SKM-1 (cell line): ENCODE data around the gene SEC14L2.
"Not testable (repeated sequence)": the region's sequence is repeated elsewhere in the genome, so short reads cannot be mapped to it uniquely, and the experiment has no call there.

Experiments used
- DNase-seq: peaks from one replicate; lab custom pipeline; 2025; ENCODE audit not compliant: unreplicated experiment; lab: John Stamatoyannopoulos, UW

The SEC14L2 gene

DNA sequence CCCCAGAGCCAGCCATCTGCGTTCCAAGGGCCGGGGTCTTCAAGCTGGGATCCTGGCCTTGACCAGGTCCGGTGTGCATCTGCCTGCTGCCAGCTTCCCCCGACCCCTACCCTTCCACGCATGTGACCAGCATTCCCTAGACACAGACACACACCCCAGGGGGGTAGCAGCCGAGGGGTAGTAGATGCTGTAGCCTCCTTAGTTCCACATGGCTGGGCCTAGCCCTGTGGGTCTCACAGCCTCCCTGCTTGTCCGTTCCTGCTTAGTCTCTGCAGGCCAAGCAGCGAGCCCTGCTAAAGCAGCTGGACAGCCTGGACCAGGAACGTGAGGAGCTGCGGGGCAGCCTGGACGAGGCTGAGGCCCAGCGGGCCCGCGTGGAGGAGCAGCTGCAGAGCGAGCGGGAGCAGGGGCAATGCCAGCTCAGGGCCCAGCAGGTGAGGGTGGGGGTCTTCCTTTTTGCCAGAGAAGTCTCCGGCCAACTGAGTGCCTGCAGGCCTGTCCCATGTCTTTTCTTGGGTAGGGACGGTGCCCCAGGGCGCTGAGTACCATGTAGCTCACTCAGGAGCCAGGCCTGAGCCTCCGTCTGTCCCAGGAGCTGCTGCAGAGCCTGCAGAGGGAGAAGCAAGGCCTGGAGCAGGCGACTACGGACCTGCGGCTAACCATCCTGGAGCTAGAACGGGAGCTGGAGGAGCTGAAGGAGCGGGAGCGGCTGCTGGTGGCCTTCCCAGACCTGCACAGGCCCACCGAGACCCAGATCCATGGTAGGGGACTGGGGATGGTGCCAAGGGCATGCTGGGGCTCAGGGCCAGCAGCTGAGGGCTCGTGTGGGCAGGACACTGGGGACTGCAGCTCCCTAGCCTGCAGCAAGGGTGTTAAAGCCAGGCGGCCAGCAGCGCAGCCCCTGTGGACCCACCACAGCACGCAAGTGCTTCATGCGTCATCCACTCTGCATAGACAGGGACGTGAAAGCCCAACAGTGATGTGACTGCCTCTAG is 23.2 kb upstream of the SEC14L2 start:
- no peak for DNase-seq

DNA sequence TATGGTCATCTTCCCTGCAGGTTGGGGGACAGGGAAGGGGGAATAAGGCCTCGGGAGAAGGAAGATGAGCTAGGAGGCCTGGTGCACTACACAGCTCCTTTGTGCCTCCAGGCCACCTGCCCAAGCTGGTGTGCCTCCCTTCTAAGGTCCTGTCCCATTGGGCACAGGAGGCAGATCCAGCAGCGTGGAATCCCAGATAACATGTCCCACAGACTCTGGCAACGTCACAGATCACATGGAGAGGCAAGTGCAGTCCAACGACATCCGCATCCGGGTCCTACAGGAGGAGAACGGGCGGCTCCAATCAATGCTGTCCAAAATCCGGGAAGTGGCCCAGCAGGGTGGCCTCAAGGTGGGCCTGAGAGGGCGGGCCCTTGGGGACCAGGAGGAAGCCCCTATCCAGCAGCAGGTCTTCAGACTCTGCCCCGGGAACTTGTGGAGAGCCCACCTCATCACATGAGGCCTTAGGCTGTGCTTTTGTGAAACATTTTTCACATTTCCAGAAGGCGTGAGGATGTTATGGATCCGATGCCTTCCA is 21.4 kb upstream of the SEC14L2 start:
- DNase-seq: no peak

GRCh38 chr22:30380011-30380410 is 16.8 kb upstream of the SEC14L2 start:
- no peak for DNase-seq

GRCh38 chr22:30381264-30381663 is 15.6 kb upstream of the SEC14L2 start:
- DNase-seq: no peak

DNA sequence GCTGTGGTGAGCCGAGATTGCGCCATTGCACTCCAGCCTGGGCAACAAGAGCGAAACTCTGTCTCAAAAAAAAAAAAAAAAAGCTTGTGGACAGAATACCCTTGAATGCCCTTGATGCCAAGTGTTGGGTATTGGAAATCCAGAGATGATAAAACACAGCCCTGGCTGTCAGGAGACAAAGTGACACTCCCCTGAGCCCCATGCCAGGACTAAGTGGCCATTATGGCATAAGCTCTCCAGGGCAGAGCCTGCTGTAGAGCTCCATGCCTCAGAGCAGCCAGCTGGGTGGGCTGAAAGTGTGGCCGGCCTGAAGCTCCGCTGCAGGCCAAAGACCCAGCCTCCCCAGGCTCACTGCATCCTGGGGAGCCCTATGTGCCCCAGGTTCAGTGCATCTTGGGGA is 14.5 kb upstream of the SEC14L2 start:
- no peak for DNase-seq

- DNase-seq: no peak
Measured at GRCh38 chr22:30383061-30383460, 13.8 kb upstream of the SEC14L2 start.

DNA sequence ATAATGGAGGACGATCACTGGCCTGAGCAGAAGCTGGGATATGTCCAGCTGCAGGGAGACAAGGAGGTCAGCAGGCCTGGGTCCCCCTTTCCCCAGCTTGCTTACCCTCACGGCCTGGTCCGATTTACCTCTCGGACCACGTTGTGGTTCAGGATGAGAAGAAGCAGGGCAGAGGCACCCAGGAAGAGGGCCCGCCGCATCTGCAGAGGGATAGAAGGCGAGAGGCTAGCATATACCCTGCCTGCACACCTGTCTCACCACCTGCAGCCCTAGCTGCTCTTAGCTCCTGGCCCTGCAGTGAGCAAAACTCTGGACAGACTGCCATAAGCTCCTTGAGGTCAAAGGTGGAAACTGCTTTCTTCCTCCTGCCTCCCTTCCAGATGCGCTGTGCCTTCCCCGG is 10.9 kb upstream of the SEC14L2 start:
- no peak for DNase-seq

DNA sequence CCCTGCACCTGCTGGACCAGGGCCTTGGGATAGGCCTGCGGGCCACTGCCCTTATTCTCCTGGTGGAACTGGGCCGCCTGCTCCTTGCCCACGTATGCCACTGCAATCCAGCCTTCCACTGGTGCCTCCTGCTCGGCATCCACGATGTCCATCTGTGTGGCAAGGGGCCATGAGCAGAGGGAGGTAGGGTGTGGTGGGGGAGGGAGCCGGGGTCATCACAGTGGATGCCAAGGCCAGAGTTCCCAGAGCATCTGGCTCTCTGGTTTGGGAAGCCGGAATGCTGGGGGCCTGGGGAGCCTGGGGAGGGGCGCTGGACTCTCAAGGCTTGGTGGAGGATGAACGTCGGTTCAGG is 10.2 kb upstream of the SEC14L2 start:
- DNase-seq: no peak

- peak; percentile 62 for DNase-seq
Measured at GRCh38 chr22:30386960-30387827, 9.6 kb upstream of the SEC14L2 start, which contains the start of gene RNF215. Gene RNF215 (minus strand): TSS chr22:30387411. CDS start chr22:30387313, 98 bp downstream.

DNA sequence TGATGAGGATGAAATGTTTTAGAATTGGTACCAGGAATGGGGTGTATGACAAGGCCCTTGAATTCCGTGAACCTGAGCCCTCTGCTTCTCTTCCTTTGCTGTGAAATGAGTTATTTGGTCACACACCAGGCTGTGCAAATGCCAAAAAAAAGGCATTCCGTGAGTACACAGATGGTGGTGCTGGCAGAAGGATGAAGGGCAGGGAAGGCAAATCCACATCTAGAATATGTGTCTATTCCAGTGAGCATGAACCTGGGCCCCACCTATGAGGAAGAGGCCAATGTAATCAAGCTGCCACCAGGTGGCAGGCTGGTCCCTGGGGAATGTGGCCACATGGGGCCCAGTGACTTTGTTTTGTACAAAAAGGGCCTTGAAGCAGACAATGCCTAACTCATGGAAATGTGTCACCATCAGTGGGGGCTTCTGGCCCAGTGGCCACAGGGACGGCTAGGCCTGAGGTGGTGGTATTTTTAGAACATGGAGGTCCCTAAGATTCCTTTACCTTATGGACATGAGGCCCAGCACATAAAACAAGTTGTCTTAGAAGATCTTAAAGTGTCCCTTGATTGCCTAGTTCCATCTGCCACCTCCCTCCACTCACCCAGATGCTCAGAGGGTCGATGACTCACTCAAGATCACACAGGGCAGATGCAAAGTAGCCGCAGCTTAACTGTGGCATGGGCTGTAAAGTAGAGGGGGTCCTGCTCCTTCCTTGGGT is 5.7 kb upstream of the SEC14L2 start:
- peak; percentile 18 for DNase-seq

GRCh38 chr22:30392661-30393321 is 4.0 kb upstream of the SEC14L2 start:
- no peak for DNase-seq

- DNase-seq: no peak
Measured at GRCh38 chr22:30393322-30393680, 3.5 kb upstream of the SEC14L2 start.

DNA sequence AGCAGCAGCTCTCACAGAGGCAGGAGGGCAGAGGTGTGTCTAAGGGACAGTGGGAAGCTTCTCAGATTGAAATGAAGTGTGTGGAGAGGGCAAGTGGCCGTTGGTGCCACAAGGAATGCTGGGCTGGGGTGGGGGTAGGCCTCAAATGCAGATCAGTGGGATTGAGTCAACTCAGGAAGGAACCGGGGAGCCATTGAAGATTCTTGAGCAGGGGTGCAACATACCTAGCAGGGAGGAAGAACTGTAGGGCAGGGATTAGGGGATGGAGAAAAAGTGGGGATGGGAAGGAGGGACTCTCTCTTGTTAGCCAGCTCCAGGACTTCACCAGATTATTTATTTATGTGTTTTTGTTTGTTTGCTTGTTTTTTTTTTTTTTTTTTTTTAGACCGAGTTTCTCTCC is 2.9 kb upstream of the SEC14L2 start:
- no peak for DNase-seq

DNA sequence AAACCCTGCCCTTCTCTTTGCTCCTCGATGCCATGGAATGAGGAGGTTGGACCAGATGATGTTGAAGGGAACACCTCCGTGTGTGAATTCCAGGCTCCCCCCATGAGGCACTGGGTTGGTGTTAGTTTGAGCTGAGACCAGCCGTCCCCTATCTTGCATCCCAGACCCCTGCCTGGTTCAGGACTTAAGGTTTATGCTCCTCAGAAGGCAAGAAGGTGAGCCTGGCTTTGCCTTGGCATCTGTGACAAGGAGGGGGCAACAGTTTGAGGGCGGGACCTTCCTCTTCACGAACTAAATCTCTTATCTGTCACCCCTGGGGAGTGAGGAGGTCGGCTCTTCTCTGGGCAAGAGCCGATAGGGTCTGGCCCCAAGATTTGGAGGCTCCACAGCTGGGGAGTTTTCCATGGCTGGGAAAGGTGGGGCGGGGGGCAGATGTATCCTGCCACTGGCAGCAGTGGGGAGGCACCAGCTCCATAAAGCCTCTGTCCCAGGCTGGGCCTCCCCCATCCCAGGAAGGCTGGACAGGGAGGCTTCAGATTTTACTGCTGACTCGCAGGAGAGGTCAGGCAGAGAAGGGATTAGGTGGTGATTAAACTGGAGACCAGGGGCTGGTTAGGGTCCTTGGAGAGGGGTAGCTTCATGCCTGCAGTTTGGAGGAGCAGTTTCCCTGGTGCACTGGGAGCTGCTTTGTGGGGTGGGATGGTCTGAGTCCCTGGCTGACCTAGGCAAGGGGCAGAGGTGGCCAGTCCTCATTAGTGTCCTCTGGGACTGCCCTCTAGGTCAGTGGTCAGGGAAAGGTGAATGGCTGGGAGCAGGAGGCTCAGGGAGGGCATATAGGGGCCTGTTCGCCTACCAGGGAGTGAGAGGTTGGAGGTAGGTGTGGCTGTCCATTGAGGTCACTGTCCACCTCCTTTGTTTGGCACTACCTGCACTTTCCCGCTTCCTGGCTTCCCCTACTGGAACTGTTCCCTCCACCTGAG is 1.1 kb downstream of the SEC14L2 start:
- DNase-seq: no peak

DNA sequence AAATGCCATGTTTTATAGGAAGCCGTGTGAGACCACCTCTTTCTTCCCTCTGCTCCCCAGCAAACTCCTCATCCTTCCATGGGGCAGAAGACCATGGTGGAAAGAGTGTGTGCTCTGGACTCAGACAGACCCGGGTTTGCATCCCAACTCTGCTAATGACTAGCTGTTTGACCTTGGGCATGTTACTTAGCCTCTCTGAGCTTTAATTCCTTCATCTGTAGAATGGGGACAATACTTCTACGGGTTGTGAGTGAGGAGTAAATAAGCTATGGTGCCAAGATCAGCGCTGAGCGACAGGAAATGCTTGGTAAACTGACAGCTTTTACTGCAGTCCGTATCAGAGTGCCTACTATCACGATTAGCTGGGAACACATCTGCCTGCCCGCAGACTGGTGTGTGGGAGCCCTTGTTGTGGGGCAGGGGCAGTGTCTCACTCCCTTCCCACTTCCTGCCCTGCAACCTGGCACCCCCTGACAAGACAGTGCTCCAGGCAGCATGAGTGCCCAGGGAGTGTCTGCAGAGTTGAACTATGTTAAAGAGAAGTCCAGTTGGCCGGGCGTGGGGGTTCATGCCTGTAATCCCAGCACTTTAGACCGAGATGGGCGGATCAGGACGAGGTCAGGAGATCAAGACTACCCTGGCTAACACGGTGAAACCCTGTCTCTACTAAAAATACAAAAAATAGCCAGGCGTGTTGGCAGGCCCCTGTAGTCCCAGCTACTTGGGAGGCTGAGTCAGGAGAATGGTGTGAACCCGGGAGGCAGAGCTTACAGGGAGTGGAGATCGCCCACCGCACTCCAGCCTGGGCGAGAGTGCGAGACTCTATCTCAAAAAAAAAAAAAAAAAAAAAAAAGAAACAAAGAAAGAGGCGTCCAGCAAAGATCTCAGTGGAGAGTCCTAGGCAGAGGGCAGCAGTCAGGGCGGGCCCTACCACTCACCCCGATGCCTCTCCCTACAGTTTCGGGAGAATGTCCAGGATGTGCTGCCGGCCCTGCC is 2.2 kb downstream of the SEC14L2 start:
- no peak for DNase-seq

DNA sequence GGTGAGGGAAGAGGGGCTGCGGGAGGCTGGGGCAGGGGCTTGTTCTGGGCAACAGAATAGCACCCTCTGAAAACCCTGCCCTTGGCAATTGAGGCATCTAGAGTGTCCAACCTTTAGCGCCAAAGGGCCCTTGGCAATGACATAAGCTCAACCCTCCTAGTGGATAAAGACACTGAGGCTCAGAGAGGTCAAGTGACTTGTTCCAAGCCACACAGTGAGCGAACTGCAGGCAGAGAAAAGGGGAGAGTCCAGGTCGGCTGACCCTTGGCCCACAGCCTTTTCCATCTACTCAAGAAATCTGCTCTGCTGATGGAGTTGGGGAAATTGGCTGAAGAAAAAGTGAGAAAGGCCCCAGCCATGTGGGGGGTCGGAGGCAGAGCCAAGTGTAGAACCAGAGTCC is 2.9 kb downstream of the SEC14L2 start:
- no peak for DNase-seq

DNA sequence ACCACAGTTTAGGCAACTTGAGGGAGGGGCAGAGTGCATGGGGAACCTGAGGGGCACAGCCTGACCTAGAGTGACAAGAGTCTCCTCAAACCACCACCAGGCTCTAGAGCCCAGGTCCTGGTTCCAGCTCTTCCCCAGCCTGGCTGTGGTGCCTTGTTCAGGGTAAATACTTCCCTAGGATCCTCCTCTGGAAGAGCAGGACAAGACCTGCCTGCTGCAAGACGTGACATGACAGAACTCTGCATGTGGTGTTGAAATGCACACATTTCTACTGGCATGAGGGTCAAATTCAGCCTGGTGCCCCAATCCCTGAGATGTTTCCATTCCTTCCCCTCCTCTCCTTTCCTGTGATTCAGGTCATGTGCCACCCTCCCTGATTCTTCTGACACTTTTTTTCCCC is 3.3 kb downstream of the SEC14L2 start:
- no peak for DNase-seq

DNA sequence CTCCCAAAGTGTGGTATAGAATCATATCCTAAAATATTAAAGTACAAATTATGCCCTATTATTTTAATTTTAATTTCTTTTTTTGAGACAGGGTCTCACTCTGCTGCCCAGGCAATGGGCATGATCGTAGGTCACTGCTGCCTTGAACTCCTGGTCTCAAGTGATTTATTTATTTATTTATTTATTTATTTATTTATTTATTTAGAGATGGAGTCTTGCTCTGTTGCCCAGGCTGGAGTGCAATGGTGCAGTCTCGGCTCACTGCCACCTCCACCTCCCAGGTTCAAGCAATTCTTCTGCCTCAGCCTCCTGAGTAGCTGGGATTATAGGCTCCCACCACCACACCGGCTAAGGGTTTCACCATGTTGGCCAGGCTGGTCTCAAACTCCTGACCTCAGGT is 4.2 kb downstream of the SEC14L2 start:
- DNase-seq: not testable (repeated sequence)
